Femur (tissue), 1 donor: ENCODE results near the gene CLPSL1.

Experiments
- DNase-seq: peaks from one replicate; pipeline ENCODE4 v3.0.0-alpha.2; 2017

The CLPSL1 gene

DNA sequence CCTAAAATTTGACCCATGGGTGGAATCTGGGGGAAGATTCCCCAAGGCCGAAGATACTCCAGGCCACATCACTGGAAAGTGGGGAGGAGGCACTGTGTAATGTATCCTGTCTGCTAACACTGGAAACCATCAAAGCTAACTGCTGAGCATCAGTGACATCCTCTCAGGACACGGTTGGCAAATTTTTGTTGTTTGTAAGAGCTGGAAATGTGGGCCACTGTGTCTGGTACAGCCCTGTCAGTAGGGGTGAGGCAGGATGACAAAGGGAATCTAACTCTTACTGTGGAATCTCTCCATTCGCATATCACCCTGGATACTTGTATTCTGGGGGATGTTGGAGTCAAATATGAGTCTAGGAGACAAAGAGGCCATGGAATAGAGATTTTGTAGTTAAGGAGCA, 21.4 kb upstream of the CLPSL1 start:
- DNase-seq: no peak

DNA sequence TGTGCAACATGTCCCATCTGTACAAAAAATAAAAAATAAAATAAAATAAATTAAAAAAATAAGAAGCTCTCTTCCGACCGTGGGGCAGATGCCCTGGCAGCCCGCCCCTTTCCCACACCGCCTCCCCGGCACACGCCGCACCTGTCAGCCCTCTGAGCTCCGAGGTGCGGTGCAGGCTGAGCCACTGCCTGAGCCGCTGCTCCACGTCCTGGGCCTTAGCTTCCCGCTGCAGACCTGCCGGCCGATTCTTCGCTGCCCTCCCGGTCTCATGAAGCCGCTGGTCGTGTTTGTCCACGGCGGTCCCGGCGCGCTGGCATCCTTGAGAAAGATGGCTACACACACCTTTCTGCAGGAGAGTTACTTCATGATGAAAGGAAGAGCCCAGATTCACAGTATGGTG, 15.1 kb upstream of the CLPSL1 start:
- no peak for DNase-seq

DNA sequence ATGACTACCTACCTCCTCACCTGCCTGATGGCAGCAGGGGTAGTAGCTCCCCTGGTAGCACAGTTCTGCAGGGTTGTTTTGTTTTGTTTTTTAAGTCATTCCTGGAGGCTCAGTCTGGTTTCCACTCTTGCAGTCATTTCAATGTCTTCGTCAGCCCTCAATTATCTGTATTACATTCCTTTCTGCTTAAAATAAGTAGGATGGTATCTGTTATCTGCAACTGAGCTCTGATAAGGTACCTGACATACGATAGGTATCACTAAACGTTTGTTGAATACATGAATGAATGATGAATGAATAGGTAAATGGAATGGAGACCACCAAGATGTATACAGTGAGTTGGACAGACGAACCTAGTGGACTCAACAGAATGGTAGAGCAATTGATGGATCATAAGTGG, 11.6 kb upstream of the CLPSL1 start:
- no peak for DNase-seq

DNA sequence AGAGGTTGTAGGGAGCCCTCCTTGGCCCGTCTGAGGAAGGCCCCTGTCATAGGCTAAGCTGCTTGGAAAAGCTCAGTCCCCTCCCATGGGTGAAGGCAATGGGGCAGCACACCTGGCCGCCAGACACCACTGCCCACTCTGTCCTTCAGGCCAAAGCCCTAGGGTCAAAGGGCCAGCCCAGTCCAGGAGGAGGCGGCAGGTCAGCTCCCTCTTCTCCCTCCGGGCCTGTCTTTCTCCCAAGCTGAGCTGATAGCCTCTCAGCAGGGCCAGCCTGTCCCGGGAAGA, 9.5 kb upstream of the CLPSL1 start:
- no peak for DNase-seq

DNA sequence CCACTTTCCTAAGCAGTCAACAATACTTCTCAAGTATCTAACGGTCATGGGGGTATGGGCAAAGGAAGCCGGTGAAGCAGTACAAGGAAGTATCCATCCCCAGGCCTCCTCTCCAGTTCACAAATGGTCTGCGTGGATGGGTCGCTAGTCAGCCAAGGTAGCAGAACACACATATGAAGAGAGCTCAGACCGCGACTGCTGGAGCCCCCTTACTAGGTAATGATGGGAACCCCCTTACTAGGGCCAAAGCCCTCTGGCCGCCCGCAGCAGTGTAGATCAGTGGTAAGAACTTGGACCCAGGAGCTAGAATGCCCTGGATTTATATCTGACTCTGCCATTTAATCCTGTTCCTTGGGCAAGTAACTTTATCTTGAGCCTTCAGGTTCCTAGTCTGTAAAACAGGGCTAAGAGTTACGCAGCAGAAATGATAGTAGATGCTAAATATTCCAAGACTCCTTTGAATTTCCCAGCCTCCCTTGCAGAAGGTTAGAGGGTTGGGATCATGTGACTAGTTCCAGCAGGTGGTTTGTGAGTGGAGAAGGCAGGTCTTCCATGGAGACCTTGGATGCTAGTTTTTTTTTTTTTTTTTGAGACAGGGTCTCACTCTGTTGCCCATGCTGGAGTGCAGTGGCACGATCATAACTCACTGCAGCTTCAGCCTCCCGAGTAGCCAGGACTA, 6.6 kb upstream of the CLPSL1 start:
- DNase-seq: no peak

DNA sequence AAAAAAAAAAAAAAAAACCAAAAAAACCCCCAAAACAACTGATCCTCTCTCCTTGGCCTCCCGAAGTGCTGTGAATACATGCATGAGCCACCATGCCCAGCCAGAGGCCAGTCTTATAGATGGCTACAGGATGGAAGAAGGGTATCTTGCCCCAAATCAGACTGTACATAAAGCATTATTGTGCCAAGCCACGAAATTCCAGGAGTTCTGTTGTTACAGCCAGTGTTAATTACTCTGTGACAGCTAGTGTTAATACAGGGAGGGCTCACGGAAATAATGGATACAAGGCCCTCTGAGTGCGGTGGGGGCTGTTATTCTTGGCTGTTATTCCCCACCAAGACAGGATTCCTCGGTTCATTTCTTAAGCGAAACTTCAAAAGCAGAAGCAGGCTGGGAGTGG, 5.8 kb upstream of the CLPSL1 start:
- DNase-seq: no peak

DNA sequence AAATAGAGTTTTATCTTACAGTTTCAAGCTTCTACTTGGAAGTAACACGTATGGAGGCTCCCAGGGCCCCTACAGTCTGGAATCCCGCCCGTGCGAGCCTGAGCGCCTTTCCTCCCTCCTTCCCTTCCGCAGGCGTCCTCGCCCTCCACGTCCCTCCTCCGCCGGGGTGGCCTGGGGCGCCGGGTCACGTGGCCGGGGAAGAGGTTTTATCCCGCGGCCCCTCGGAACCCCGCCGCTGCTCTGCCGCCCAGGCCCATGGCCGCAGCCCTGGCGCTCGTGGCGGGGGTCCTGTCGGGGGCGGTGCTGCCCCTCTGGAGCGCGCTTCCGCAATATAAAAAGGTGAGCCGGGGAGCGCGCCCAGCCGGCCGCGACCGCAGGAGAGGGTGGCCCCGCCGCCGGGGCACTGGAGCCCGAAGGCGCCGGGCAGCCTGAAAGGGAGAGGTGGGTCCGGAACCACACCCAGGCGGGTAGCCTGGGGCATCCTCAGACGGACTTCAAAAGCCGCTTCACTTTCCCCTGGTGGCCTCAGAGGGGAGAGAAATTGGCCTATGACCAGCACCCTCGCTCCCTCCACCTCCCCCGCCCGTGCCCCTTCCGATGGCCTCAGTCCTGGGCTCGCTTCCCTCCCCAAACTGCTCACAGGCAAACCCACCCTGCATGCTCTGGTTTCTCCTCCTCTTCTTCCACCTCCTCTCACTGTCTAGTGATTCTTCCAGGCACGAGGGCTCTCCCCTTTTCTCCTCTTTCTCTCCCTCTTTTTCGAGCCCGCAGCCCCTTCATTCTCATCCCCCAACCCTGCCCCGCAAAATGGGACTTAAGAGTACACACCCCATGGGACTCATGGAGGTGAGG, 4.2 kb upstream of the CLPSL1 start, which contains the start of gene CLPSL2:
Gene CLPSL2, plus strand, starts transcription at position 235 of the 852 bp plus-strand sequence. Its CDS starts 21 bp downstream, at position 256.
- DNase-seq: peak; percentile 31

DNA sequence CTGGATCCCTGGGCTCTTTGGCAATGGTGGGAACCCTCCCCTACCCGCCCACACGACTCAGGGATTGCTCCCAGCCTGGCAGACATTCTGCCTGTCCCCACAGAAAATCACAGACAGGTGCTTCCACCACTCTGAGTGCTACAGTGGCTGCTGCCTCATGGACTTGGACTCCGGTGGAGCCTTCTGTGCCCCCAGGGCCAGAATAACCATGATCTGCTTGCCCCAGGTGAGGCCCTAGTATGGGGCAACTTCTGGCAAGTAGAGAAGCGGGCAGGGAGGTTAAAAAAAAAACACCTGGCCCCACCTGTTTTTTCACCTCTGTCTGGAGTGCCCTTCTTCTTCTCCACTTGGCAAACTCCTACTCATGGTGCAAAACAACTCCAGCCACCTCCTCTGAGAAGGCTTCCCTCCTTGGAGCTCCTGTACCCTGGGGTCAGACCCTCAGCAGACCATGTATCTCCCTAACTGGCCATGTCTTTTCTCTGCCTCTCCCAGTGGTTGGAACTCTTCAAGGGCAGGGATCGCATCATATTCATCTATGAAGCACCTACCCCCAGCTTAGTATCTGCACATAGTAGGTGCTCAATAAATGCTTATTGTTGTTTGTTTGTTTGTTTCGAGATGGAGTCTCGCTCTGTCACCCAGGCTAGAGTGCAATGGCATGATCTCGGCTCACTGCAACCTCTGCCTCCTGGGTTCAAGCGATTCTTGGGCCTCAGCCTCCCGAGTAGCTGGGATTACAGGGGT, 3.3 kb upstream of the CLPSL1 start:
- DNase-seq: no peak

DNA sequence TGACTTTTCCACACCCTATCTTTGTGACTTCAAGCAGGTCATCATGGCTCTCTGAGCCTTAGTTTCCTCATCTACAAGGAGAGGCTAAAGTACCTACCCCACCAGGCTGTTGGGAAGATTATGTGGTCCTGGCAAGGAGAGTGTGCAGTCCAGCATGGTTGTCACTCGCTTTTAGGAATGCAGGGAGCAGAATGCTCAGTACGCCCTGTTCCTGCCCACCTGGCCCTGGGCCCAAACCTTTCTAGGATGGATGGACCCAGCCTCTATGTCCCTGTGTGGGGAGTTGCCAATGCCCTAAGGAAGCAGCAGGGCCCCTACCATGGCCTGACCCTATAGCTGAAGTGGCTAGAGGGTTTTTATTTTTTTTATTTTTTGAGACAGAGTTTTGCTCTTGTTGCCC, 2.4 kb upstream of the CLPSL1 start:
- no peak for DNase-seq

DNA sequence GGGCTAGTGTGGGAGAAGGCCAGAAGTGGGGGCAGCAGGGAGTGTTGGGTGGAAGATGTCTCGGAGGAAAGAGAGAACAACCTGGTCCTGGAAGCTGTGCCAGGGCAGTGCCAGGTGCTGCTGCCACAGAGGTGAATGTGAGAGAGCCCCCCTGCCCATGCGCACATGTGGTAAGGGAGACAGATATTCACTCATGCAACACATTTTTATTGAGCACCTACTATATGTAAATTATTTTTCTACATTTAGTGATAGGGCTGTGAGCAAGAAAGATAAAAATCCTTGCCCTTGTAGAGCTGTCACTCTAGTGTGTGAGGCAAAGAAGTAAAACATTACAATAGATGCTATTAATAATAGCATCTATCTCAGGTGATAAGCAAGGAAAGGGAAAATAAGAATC, 471 bp downstream of the CLPSL1 start:
- DNase-seq: no peak

DNA sequence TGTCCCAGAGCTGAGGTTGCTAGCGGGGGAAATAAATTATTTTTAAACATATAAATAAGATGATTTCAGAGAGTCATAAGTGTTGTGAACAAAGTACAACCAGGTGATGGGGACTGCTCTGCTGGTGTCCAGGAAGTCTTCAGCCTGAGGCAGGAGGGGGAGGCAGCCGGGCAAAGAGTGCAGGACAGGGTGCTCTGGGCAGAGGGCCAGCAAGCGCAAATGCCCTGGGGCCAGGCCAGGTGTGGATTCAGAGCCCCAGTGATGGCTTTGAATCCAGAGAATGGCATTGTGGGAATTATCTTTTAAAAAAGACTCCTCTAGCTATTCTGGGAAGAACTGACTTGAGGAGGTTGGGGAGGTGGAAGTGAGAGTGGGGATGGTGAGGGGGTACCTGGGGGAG, 1.6 kb downstream of the CLPSL1 start:
- no peak for DNase-seq

DNA sequence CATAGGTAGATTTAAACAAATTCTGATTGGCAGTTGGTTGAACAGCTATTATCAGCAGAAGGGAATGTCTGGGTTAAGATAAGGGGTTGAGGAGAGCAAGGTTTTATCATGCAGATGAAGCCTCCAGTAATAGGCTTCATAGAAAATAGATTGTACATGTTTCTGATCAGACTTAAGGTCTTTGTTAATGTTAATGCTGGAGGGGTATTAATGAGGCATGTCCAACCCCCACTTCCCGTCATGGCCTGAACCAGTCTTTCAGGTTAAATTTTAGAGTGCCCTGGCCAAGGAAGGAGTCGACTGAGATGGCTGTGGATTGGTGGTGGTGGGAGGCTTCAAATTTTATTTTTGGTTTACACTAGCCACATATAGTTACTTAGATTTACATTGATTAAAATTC, 3.4 kb downstream of the CLPSL1 start:
- no peak for DNase-seq

DNA sequence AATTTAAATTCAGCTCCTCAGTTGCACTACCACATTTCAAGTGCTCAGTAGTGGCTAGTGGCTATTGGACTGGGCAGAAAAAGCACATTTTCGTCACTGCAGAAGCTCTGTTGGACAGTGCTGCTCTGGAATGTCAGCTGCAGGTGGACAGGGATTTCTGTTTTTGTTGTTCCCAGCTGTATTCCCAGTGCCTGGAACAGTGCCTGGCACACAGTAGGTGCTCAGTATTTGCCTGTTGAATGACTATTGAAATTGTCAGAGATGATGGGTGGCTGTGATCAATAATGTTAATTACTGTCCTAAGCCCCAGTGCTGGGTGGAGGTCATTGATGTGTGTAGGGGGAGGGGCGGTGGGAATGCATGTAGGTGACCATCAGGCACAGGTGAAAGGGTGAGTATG, 5.5 kb downstream of the CLPSL1 start:
- no peak for DNase-seq

DNA sequence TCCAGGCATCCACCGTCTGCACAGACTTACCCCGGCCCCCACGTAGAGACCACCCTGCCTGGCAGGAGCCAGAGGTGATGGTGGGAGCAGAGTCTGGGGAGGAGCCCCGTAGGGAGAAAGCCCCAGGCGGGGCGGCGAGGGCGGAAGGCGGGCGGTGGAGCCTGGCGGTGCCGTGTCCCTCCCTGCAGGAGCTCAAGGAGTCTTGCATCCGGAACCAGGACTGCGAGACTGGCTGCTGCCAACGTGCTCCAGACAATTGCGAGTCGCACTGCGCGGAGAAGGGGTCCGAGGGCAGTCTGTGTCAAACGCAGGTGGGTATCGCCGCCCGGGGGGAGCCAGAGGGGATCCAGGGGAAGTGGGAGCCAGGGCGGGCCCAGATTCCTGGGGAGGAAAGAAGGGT, 6.0 kb downstream of the CLPSL1 start:
- no peak for DNase-seq

DNA sequence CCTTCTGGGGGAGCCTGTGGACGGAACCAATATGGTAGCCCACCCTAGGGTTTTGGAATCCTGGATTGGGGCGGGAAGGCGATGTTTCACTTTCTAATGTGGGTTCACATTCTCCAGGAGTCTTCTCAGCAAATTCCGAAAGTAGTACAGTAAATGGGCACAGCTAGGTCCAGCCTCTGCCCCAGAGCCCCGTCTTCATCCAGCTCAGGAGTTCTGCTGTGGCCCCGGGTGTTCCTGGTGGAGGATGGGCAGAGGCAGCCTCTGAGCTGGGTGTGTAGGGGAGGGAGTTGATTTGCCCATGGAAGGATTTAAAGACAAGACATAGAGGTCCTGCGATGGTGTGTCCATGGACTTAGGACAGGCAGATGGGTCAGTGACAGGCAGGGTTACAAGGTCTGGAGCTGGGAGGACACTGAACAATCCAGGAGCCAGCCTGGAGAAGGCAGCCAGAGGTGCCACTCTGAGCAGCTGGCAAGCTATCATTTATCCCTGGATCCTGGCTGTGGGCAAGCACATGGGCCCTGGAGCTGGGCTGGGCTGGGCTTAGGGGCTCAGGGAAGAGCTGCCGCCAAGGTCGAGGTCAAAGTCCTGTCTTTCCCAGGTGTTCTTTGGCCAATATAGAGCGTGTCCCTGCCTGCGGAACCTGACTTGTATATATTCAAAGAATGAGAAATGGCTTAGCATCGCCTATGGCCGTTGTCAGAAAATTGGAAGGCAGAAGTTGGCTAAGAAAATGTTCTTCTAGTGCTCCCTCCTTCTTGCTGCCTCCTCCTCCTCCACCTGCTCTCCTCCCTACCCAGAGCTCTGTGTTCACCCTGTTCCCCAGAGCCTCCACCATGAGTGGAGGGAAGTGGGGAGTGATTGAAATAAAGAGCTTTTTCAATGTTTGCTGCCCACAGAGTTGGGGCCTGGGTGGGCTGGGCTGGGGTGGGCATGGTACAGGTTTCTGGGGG, 6.7 kb downstream of the CLPSL1 start:
- no peak for DNase-seq

DNA sequence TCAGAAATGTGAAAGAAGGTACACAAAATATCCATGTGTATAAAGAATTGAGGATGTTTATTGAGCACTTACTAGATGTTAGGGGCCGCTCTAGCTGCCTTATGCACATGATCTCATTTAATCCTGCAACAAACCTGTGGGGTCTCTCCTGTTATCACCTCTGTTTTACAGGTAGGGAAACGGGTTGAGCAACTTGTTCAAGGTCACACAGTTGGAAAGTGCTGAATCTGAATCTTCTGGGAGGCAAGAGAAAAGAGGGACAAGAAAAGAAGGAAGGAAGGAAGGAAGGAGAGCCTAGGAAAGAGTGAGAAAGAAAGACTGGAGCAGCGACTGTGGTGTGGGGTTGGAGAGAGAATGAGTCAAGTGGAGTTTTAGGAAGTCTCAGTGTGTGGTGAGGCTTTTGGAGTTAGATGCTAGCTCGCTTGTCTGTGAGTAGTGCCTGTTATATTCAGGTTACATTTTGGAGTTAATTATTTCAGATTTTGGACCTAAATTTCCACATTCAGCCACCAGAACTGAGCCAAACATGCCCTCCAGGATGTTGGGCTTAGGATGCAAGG, 7.7 kb downstream of the CLPSL1 start:
- no peak for DNase-seq

DNA sequence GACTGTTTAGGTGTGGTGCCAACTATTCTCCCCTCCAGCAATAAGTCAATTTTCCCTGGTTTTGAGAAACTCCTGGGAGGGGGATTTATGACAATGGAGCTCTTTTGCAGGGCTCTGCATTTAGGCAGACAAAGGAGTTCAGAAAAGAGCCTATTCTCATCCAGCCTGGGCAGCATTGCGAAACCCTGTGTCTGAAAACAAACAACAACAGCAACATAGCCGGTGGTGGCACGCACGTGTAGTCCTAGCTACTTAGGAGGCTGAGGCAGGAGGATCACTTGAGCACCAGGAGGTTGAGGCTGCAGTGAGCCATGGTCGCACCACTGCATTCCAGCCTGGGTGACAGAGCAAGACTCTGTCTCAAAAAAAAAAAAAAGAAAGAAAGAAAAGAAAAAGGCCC, 9.9 kb downstream of the CLPSL1 start:
- no peak for DNase-seq

DNA sequence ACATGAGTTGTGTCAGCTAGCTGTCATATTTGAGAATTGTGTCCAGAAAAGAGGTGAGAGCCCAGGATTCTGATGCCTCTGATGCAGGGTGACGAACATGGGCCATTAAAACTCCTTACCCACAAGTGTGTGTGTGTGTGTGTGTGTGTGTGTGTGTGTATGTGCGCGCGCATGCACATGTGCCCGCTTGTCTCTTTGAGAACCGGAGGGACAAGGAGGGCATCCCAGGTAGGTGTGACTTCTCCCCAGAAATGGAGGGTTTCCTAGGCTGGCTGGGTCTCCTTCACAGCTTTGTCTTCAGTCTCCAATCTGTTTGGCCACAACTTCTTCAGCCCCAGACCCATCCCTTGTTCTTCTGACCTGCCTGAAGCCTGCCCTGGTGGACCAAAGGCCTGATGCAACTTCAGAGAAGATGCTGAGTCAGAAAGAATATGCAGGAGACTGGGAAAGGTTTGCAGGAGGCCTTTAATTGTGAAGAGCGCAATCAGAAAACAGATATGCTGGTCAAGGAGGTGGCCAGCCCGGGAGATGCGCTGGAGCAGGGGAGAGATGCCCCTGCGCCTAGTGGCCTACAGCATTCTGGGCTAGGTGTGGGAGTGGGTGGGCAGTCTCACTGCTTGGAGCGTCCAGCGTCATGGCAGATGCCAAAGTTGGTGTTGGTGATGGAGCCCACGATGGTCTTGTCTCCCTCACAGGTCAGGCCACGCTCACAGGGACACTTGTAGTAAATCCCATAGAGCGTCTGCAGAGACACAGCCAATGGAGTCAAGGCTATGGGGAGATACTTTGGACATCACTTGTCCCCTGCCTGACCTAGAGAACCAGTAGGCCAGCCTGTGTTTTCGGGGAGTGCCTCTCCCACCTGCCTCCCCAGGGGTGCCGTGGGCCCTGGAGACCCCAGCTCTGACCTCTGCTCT, 14.0 kb downstream of the CLPSL1 start:
- DNase-seq: no peak

DNA sequence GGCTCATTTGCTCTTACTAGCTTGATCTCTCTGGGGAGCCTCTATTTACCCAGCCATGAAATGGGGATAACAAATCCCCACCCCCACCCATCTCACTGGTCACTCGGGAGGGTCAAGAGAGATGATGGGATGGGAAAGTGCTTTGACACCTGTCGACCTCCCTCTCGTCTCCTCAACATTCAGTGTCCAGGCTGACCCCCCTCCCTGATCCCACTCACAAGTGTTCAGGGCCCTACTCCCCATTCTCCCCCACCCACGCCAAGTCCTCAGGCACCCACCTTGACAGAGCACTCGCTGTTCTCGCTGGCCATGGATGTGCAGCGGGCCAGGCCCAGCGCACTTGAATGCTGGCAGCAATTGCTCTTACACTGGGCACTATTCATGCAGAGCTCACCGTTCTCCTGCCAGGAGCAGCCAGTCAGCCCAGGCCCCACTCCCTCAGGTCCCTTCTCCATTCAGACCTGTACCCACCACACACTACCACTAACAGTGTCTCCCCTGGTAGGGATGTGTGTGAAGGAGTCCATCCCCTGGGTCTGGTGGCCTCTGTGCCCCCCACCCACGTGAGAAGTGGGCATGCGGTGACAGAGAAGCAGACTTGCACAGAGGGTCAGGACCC, 14.7 kb downstream of the CLPSL1 start:
- DNase-seq: no peak

DNA sequence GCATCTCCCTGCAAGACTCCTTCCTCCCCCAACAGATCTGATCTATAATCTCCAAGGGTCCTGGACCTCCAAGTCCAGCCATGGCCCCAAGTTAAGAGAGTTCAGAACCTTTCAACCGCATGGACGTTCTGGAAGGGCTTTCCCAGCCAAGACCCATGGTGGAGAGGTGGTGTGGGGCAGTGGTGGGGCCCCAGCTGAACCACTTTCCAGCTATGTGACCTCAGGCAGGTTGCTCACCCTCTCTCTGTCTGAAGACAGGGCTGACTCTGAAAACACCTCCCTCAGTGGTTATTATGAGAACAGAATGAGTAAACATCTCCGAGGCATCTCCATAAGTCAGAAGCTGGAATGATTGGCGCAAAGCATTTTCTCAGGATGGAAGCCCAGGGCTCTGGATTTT, 15.4 kb downstream of the CLPSL1 start:
- no peak for DNase-seq
